Body of pancreas (tissue), 4 donors: Measurements from ENCODE around the gene HMGXB4. TPM values are rescaled to one million over a fixed set of nuclear protein-coding genes. Genes with fewer than 3 reads are reported as not detected.

ENCODE experiments used
- ATAC-seq: fragments of 150-250 bp; one replicate; pipeline ENCODE4 v1.9.1; 2016
- DNase-seq, 4 donors: peaks; one replicate each; pipeline ENCODE4 v3.0.0-alpha.2; 2019
- H3K27ac ChIP-seq, 4 donors: fragments of 200-600 bp; sonication (generic); 1 replicate in 3 of 4; 2 replicates in 1 of 4; pipeline versions ENCODE4 v1.5.1 to v1.6.1; 2016 to 2019; ENCODE audit warnings: mild to moderate bottlenecking in 1 of 4, mixed read lengths in 1 of 4, moderate library complexity in 1 of 4
- H3K27me3 ChIP-seq, 2 donors: fragments of 200-600 bp; sonication (generic); one replicate each; pipeline ENCODE4 v1.6.0; 2016; ENCODE audit warnings: mild to moderate bottlenecking in 1 of 2
- H3K36me3 ChIP-seq, 2 donors: fragments of 200-600 bp; sonication (generic); replicated peaks in 1 of 2; 2 replicates each; pipeline ENCODE4 v1.5.1; 2016; ENCODE audit warnings: low read depth in 2 of 2; ENCODE audit not compliant: insufficient read depth in 1 of 2
- H3K4me1 ChIP-seq: fragments of 200-600 bp; sonication (generic); one replicate; pipeline ENCODE4 v1.6.0; 2016
- H3K4me3 ChIP-seq, 2 donors: fragments of 200-600 bp; sonication (generic); 1 replicate in 1 of 2; 2 replicates in 1 of 2; pipeline ENCODE4 v1.5.1; 2016 to 2019
- H3K9me3 ChIP-seq, 3 donors: fragments of 200-600 bp; sonication (generic); 1 replicate in 2 of 3; 2 replicates in 1 of 3; pipeline ENCODE4 v1.5.1; 2016
- POLR2A ChIP-seq, 3 donors: fragments of 450-650 bp; IDR thresholded peaks; one replicate each; pipeline ENCODE4 v1.6.1; 2016; ENCODE audit warnings: antibody characterized with exemption in 3 of 3, mild to moderate bottlenecking in 2 of 3
- WGBS, 2 donors: methylation state at CpG; one replicate each; pipeline ENCODE4 v1.1.5; 2017; 5-methylcytosine and 5-hydroxymethylcytosine counted together
- intact Hi-C: fragments of 100-400 bp; cut with DNase I; formaldehyde crosslinking; loops from one replicate; pipeline ENCODE4 v1.15.1; 2023
- total RNA-seq, 2 donors: library from RNA; depleted of rRNA; stranded (reverse); fragments of >200 nt; gene quantifications; one replicate each; pipeline ENCODE4 v1.1.0, GENCODE V29; 2016
- TF ChIP-seq, protein P1 (sequence below), 7 experiments: fragments of 450-650 bp in 4 of 7; fragments of 200-600 bp in 3 of 7; sonication (generic) in 3 of 7; IDR thresholded peaks; one replicate each; pipeline ENCODE4 v1.5.1; 2016 to 2019; ENCODE audit warnings: antibody characterized with exemption in 7 of 7

Gene HMGXB4
- total RNA-seq, 2 donors from 2014 or later: 8.2 to 13.0 TPM

DNA sequence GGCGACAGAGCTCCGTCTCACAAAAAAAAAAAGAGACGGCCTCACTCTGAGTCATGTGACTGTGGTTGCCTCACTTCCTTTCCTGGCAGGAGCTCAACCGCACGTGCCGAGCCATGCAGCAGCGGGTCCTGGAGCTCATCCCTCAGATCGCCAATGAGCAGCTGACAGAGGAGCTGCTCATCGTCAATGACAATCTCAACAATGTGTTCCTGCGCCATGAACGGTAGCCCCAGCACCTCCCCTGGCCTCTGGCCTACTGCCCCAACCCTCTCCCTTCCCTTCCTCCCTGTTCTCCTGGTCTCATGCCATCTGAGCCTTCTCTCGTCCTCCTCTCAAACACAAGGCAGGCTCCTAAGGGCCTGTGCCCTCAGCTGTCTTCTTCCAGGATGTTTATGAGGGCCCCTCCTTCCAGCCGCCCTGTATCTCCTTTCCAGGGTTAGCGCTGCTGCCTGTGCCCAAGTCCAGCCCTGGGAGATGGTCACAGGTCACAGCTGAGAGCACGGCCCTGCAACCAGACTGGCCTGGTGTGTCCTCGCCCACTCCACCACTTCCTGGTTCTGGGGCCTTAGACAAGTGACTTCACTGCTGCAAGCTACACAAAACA, 73.1 kb downstream of the HMGXB4 start:
- TF ChIP-seq POLR2A (IDR thresholded peaks at IDR 0.05): no peak
- TF ChIP-seq, protein P1, sequence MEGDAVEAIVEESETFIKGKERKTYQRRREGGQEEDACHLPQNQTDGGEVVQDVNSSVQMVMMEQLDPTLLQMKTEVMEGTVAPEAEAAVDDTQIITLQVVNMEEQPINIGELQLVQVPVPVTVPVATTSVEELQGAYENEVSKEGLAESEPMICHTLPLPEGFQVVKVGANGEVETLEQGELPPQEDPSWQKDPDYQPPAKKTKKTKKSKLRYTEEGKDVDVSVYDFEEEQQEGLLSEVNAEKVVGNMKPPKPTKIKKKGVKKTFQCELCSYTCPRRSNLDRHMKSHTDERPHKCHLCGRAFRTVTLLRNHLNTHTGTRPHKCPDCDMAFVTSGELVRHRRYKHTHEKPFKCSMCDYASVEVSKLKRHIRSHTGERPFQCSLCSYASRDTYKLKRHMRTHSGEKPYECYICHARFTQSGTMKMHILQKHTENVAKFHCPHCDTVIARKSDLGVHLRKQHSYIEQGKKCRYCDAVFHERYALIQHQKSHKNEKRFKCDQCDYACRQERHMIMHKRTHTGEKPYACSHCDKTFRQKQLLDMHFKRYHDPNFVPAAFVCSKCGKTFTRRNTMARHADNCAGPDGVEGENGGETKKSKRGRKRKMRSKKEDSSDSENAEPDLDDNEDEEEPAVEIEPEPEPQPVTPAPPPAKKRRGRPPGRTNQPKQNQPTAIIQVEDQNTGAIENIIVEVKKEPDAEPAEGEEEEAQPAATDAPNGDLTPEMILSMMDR (IDR thresholded peaks at IDR 0.05): no peak
- peaks cover 0 to 15% of the 10 kb centered on the region in 2 donors for H3K36me3 ChIP-seq
- H3K4me3 ChIP-seq: no peak overlapping the region
- H3K27ac ChIP-seq: peak overlapping the region in 2 of 4 donors; percentile 45 to 61
- WGBS, 2 donors: 59 to 76% methylated on average over 16 of the region's 16 CpGs
- H3K9me3 ChIP-seq: no peaks in the 10 kb centered on the region
- H3K4me1 ChIP-seq: peaks cover 34% of the 10 kb centered on the region
- no peak for ATAC-seq
- DNase-seq: peak in 3 of 4 donors; percentile 60 to 81 (median 64)
- intact Hi-C loops: no loop called here
- no peaks in the 10 kb centered on the region for H3K27me3 ChIP-seq

DNA sequence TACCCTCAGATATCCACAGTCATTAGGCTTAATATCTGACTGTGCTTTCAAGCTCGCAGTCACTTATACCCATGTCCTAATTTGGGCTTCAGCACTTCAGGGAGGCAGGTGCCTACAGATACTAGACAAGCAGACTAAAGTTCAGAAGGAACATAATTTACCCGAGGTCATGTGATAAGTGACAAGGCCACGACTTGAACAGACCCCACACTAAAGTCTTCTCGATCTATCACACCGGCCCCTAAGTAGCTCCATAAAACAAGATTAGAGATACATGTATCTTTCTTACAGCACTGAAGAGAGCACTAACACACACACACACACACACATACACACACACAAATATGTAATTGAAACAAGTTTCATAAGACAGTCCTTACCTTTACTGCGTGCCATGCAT, 75.0 kb downstream of the HMGXB4 start:
- no peak for TF ChIP-seq POLR2A (IDR thresholded peaks at IDR 0.05)
- TF ChIP-seq, protein P1 (IDR thresholded peaks at IDR 0.05): no peak
- Histone ChIP-seq H3K27me3 (no peaks in the 10 kb centered on the region), H3K9me3 (no peaks in the 10 kb centered on the region), H3K4me1 (peaks cover 53% of the 10 kb centered on the region), H3K27ac (no peak overlapping the region), H3K36me3 (peaks cover 0 to 12% of the 10 kb centered on the region in 2 donors), H3K4me3 (no peak overlapping the region)
- intact Hi-C loops: no loop called here
- ATAC-seq (no peak), DNase-seq (no peak)
- 72 to 80% methylated on average over 6 of the region's 6 CpGs for WGBS, 2 donors

DNA sequence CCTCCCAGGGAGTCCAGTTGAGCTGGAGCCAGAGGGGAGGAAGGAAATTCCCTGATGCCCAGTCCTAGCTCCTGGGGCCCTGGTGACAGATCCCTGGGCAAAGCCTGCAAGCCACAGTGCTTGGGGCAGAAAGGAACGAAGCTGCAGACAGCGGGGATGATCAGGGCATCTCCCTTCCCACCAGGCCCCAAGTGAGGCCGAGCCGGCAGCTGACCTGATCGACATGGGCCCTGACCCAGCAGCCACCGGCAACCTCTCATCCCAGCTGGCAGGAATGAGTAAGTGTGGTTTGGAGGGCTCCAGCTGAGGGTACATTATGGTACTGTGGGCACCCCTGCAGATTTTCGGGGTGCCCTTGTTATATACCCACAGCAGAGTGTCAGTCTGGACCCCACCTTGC, 75.9 kb downstream of the HMGXB4 start:
- peaks cover 0 to 12% of the 10 kb centered on the region in 2 donors for H3K36me3 ChIP-seq
- H3K27me3 ChIP-seq: no peaks in the 10 kb centered on the region
- H3K4me1 ChIP-seq: peaks cover 51% of the 10 kb centered on the region
- H3K27ac ChIP-seq: no peak overlapping the region
- DNase-seq: no peak
- H3K4me3 ChIP-seq: no peak overlapping the region
- H3K9me3 ChIP-seq: no peaks in the 10 kb centered on the region
- no peak for TF ChIP-seq POLR2A (IDR thresholded peaks at IDR 0.05)
- TF ChIP-seq, protein P1 (IDR thresholded peaks at IDR 0.05): no peak
- 87 to 92% methylated on average over 6 to 7 of the region's 7 CpGs for WGBS, 2 donors
- intact Hi-C loops: no loop called here
- ATAC-seq: no peak

GRCh38 chr22:35334004-35334403, 76.7 kb downstream of the HMGXB4 start:
- ATAC-seq (no peak), DNase-seq (no peak)
- Histone ChIP-seq H3K4me3 (no peak overlapping the region), H3K27me3 (no peaks in the 10 kb centered on the region), H3K27ac (no peak overlapping the region), H3K4me1 (peaks cover 44% of the 10 kb centered on the region), H3K36me3 (peaks cover 0 to 12% of the 10 kb centered on the region in 2 donors), H3K9me3 (no peaks in the 10 kb centered on the region)
- TF ChIP-seq, protein P1 (IDR thresholded peaks at IDR 0.05): no peak
- no peak for TF ChIP-seq POLR2A (IDR thresholded peaks at IDR 0.05)
- whole genome bisulfite sequencing, 2 donors: 53% methylated on average over 8 to 9 of the region's 9 CpGs
- intact Hi-C loops: no loop called here

GRCh38 chr22:35335468-35335867, 78.2 kb downstream of the HMGXB4 start:
- Histone ChIP-seq H3K27ac (peak overlapping the region in 3 of 4 donors; percentile 49 to 74 (median 69)), H3K27me3 (no peaks in the 10 kb centered on the region), H3K4me3 (no peak overlapping the region), H3K9me3 (no peaks in the 10 kb centered on the region), H3K4me1 (peaks cover 33% of the 10 kb centered on the region), H3K36me3 (peaks cover 0 to 9% of the 10 kb centered on the region in 2 donors)
- ATAC-seq: no peak
- no peak for DNase-seq
- 81 to 91% methylated on average over 4 to 6 of the region's 7 CpGs for WGBS, 2 donors
- intact Hi-C loops: no loop called here
- TF ChIP-seq, protein P1 (IDR thresholded peaks at IDR 0.05): no peak
- no peak for TF ChIP-seq POLR2A (IDR thresholded peaks at IDR 0.05)
